Neutrophil (primary cell): ENCODE data around the gene CYLD.

Experiments
- H3K27ac ChIP-seq: fragments of 200-600 bp; sonication (generic); 2 replicates; pipeline ENCODE4 v1.5.1; 2016; ENCODE audit warnings: mild to moderate bottlenecking, moderate library complexity
- H3K27me3 ChIP-seq: fragments of 200-600 bp; sonication (generic); 2 replicates; pipeline ENCODE4 v1.6.0; 2016; ENCODE audit warnings: mild to moderate bottlenecking
- H3K36me3 ChIP-seq: fragments of 200-600 bp; sonication (generic); 2 replicates; pipeline ENCODE4 v1.5.1; 2017
- H3K4me1 ChIP-seq, 2 experiments: fragments of 200-600 bp in 1 of 2; sonication (generic) in 1 of 2; 1 replicate in 1 of 2; 2 replicates in 1 of 2; pipeline versions ENCODE4 v1.5.1 to v1.6.1; 2013 to 2016; ENCODE audit warnings: low read depth in 1 of 2, low read length in 1 of 2, mild to moderate bottlenecking in 1 of 2, moderate library complexity in 1 of 2; ENCODE audit not compliant: control insufficient read depth in 1 of 2, insufficient read depth in 1 of 2
- H3K4me3 ChIP-seq, 2 experiments: fragments of 200-600 bp in 1 of 2; sonication (generic) in 1 of 2; 1 replicate in 1 of 2; 2 replicates in 1 of 2; pipeline ENCODE4 v1.5.1; 2013 to 2016; ENCODE audit warnings: low read depth in 1 of 2, low read length in 1 of 2, mild to moderate bottlenecking in 1 of 2, moderate library complexity in 1 of 2
- H3K9me3 ChIP-seq: fragments of 200-600 bp; sonication (generic); 2 replicates; pipeline ENCODE4 v1.5.1; 2016
- TF ChIP-seq, protein P1 (sequence below): fragments of 200-600 bp; sonication (generic); IDR thresholded peaks from 2 replicates; pipeline ENCODE4 v1.5.1; 2016; ENCODE audit warnings: antibody characterized with exemption

Gene CYLD

DNA sequence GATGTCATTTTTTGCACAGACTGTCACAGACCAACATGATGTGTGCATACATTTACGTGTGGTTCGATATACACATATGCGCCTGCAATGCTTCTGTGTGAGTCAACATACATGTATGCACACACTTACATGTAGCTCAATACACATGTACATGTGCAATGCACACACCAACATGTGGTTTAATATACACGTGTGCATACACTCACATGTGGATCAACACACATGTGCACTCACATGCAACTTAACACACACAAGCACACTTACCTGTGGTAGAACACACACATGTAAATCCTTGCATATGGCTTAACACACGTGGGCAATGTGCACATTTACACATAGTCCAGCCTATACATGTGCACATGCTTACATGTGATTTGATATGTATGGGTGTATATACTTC lies 97.5 kb downstream of the CYLD start:
- peaks cover 0 to 5% of the 10 kb centered on the region in 2 experiments for H3K4me1 ChIP-seq
- no peak overlapping the region for H3K4me3 ChIP-seq
- H3K27me3 ChIP-seq, result peaks cover 54% of the 10 kb centered on the region
- no peak overlapping the region for H3K27ac ChIP-seq
- H3K36me3 ChIP-seq, result no peaks in the 10 kb centered on the region
- TF ChIP-seq, protein P1, sequence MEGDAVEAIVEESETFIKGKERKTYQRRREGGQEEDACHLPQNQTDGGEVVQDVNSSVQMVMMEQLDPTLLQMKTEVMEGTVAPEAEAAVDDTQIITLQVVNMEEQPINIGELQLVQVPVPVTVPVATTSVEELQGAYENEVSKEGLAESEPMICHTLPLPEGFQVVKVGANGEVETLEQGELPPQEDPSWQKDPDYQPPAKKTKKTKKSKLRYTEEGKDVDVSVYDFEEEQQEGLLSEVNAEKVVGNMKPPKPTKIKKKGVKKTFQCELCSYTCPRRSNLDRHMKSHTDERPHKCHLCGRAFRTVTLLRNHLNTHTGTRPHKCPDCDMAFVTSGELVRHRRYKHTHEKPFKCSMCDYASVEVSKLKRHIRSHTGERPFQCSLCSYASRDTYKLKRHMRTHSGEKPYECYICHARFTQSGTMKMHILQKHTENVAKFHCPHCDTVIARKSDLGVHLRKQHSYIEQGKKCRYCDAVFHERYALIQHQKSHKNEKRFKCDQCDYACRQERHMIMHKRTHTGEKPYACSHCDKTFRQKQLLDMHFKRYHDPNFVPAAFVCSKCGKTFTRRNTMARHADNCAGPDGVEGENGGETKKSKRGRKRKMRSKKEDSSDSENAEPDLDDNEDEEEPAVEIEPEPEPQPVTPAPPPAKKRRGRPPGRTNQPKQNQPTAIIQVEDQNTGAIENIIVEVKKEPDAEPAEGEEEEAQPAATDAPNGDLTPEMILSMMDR, result no peak
- no peaks in the 10 kb centered on the region for H3K9me3 ChIP-seq

DNA sequence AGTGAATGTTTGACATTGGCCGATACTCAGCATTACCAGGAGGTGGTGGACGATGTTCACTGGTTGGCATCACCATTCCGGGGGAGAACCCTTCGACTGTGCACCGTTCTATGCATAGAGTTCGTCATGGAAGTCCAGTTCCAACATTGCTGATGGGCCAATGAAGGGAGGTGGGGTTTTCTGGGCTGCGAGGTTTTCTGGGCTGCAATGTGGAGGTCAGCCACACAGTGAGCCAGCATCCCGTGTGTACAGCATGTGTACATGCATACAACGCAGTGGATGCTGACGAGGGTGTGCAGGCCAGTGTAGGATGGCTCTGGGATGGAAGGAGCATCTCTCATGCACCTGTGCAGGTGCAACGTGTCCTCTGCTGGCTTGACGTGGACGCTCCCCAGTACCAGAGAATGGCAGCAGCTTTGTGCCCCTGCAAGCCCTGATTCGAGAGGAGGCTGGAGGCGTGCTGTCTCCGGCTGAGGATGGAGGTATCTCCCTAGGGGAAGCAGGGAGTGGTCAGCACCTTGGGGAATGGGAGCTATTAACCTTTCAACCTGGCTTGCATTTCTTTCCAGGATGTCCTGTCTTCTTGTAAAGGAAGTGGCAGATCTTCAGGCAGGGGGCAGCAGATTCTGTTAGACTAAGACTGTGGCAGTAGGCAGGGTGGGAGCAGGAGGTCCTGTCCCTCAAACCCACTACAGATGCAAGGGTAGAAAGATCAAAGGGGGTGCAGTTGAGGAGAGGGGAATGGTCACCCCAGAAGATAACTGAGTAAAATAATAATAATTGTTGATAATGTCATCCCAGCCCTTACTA lies 98.2 kb downstream of the CYLD start:
- Histone ChIP-seq H3K36me3 (no peaks in the 10 kb centered on the region), H3K27me3 (peaks cover 62% of the 10 kb centered on the region), H3K4me3 (no peak overlapping the region), H3K9me3 (no peaks in the 10 kb centered on the region), H3K4me1 (peaks cover 0 to 5% of the 10 kb centered on the region in 2 experiments), H3K27ac (no peak overlapping the region)
- TF ChIP-seq, protein P1, result no peak

- no peak overlapping the region for H3K4me3 ChIP-seq
These were observed 99.4 kb downstream of the CYLD start for GRCh38 chr16:50841081-50841886.

DNA sequence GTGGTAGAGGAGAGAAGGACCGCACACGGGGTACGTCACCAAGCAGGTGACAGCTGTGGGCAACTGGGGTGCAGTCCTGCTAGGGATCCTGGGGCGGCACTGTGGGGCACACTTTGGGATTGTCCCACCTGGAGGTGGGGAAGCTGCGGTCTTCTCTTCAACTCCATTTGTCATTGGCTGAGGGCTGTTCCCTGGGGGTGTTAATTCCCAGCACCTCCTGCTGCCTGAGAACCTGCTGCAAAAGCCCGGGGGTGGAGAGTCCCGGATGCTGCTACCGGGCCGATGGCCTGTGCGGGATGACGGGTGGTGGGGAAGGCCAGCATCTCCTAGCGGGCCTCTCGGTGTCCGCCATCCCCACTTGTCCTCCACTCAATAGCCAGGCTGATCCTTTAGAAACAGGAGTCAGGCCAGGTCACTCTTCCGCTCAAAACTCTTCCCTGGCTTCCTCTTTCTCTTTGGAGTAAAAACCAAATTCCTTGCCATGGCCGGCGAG lies 100.2 kb downstream of the CYLD start:
- TF ChIP-seq, protein P1, result no peak
- Histone ChIP-seq H3K27ac (no peak overlapping the region), H3K4me1 (peaks cover 0 to 5% of the 10 kb centered on the region in 2 experiments), H3K27me3 (peaks cover 70% of the 10 kb centered on the region), H3K36me3 (no peaks in the 10 kb centered on the region), H3K4me3 (no peak overlapping the region), H3K9me3 (no peaks in the 10 kb centered on the region)

More at GRCh38 chr16:50841081-50841886, 99.4 kb downstream of the CYLD start:
- Histone ChIP-seq H3K4me1 (peaks cover 0 to 5% of the 10 kb centered on the region in 2 experiments), H3K9me3 (no peaks in the 10 kb centered on the region), H3K27ac (no peak overlapping the region), H3K27me3 (peaks cover 70% of the 10 kb centered on the region), H3K36me3 (no peaks in the 10 kb centered on the region)
- TF ChIP-seq, protein P1, result no peak

- H3K36me3 ChIP-seq, result no peaks in the 10 kb centered on the region
- TF ChIP-seq, protein P1, result no peak
- H3K27me3 ChIP-seq, result peaks cover 70% of the 10 kb centered on the region
- no peaks in the 10 kb centered on the region for H3K9me3 ChIP-seq
- no peak overlapping the region for H3K27ac ChIP-seq
- no peak overlapping the region for H3K4me3 ChIP-seq
- H3K4me1 ChIP-seq, result peaks cover 0 to 5% of the 10 kb centered on the region in 2 experiments
These were observed 100.7 kb downstream of the CYLD start for GRCh38 chr16:50842589-50842988.
